Activated T-cell treated with anti-CD3 and anti-CD28 coated beads, Interleukin-2, amount 50 U/mL, for 72 hours (primary cell): ENCODE results near the gene LYZL6. TPM values are rescaled to one million over a fixed set of nuclear protein-coding genes. Genes with fewer than 3 reads are reported as not detected.
A peak's percentile ranks its signal among the peaks of the same experiment; 100 is the strongest.
"Not testable (repeated sequence)": the region's sequence is repeated elsewhere in the genome, so short reads cannot be mapped to it uniquely, and the experiment has no call there.

Experiments
- ATAC-seq, 2 donors: fragments of 150-1000 bp; cut with Tn5 transposase; replicated peaks in 1 of 2; 2 replicates each; pipeline ENCODE4 v1.10.0; 2021; ENCODE audit warnings: moderate library complexity in 2 of 2, mild to moderate bottlenecking in 1 of 2
- DNase-seq, 2 donors: peaks; one replicate each; pipeline ENCODE4 v3.0.0; 2021 to 2022; ENCODE audit warnings: mixed read lengths in 1 of 2
- H3K27ac Mint-ChIP-seq: one replicate; pipeline ENCODE4 v1.8.0; 2022; ENCODE audit warnings: mild to moderate bottlenecking, moderate library complexity, mixed read lengths
- H3K27me3 Mint-ChIP-seq: one replicate; pipeline ENCODE4 v1.8.0; 2022; ENCODE audit warnings: low read depth, mixed read lengths
- H3K36me3 Mint-ChIP-seq, 2 donors: one replicate each; pipeline ENCODE4 v1.8.0; 2022; ENCODE audit warnings: mixed read lengths in 2 of 2, mild to moderate bottlenecking in 1 of 2; ENCODE audit not compliant: insufficient read depth in 2 of 2
- H3K4me1 Mint-ChIP-seq: one replicate; pipeline ENCODE4 v1.8.0; 2022; ENCODE audit warnings: low read depth, mixed read lengths
- H3K4me3 Mint-ChIP-seq, 2 donors: one replicate each; pipeline ENCODE4 v1.8.0; 2022; ENCODE audit warnings: mild to moderate bottlenecking in 2 of 2, mixed read lengths in 2 of 2, moderate library complexity in 2 of 2
- H3K9me3 Mint-ChIP-seq, 2 donors: one replicate each; pipeline ENCODE4 v1.8.0; 2022; ENCODE audit warnings: mixed read lengths in 2 of 2
- total RNA-seq, 2 donors: library from RNA; stranded (reverse); gene quantifications; one replicate each; pipeline ENCODE4 v1.2.3, GENCODE V29; 2022

Gene LYZL6
- total RNA-seq, 2 donors from 2014 or later = not detected

DNA sequence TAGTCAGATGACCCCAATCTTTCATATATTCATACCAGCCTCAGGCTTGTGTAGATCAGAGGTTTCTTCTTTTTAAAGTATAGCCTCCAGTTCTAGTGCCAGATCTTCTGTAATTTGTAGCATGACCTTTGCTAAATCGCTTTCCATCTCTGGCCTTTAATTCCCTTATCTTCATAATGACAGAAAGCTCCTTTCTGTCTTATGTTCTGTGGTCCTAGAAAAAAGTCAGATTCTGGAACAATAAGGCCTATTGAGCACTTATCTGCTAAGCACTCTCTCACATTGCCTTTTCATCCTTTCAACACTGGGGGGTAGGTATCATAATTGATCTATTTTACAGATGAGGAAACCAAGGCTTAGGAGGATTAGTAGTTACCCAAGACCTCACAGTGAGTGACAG, 28.6 kb upstream of the LYZL6 start:
- no peaks in the 10 kb centered on the region for H3K4me1 Mint-ChIP-seq
- H3K27me3 Mint-ChIP-seq = no peaks in the 10 kb centered on the region
- ATAC-seq (no peak), DNase-seq (no peak)
- H3K4me3 Mint-ChIP-seq = no peak overlapping the region
- no peaks in the 10 kb centered on the region for H3K9me3 Mint-ChIP-seq
- no peaks in the 10 kb centered on the region for H3K36me3 Mint-ChIP-seq
- H3K27ac Mint-ChIP-seq = no peak overlapping the region

GRCh38 chr17:35969558-35970380, 26.3 kb upstream of the LYZL6 start:
- Mint-ChIP-seq H3K36me3 (no peaks in the 10 kb centered on the region), H3K9me3 (no peaks in the 10 kb centered on the region), H3K27me3 (no peaks in the 10 kb centered on the region), H3K4me3 (no peak overlapping the region), H3K4me1 (no peaks in the 10 kb centered on the region), H3K27ac (no peak overlapping the region)
- ATAC-seq (peak in 1 of 2 donors; percentile 54), DNase-seq (peak; percentile 63 to 75)

GRCh38 chr17:35968520-35969054, 25.1 kb upstream of the LYZL6 start:
- ATAC-seq (no peak), DNase-seq (no peak)
- Mint-ChIP-seq H3K4me3 (no peak overlapping the region), H3K36me3 (no peaks in the 10 kb centered on the region), H3K27ac (no peak overlapping the region), H3K4me1 (no peaks in the 10 kb centered on the region), H3K27me3 (no peaks in the 10 kb centered on the region), H3K9me3 (no peaks in the 10 kb centered on the region)

DNA sequence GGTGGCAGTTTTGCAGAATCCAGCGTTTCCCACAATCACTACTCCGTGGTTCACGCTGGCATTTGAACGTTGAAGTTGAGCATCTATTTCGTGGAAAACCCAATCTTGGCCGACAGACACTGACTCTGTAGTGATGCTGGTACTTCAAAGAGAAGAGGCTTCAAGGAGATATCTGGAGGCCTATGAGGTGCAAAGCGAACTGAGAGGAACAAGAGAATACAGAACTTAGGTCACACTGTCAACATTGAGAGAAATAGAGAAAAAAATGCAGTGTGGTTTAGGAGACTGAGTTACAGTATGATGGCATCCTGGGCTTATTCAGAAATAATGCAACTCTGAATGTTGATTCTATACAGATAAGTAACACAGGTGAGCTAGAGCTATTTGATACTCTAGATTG, 21.8 kb upstream of the LYZL6 start:
- DNase-seq = no peak
- Mint-ChIP-seq H3K27me3 (no peaks in the 10 kb centered on the region), H3K4me1 (no peaks in the 10 kb centered on the region), H3K9me3 (no peaks in the 10 kb centered on the region), H3K36me3 (no peaks in the 10 kb centered on the region), H3K27ac (no peak overlapping the region), H3K4me3 (no peak overlapping the region)
- peak in 1 of 2 donors; percentile 62 for ATAC-seq

DNA sequence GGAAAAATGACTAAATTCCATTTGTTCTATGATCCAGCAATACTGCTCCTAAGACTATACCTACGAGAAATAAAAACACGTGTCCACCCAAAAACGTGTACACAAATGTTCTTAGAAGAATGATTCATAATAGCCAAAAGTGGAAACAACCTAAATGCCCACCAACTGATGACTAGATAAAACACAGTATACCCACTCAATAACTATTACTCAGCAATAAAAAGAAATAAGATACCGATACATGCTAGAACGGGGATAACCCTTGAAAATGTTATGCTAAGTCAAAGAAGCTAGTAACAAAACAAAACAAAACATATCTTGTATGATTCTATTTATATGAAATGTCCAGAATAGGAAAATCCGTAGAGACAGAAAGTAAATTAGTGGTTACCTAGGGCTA, 20.1 kb upstream of the LYZL6 start:
- no peaks in the 10 kb centered on the region for H3K4me1 Mint-ChIP-seq
- H3K27ac Mint-ChIP-seq = peak overlapping the region; percentile 6

DNA sequence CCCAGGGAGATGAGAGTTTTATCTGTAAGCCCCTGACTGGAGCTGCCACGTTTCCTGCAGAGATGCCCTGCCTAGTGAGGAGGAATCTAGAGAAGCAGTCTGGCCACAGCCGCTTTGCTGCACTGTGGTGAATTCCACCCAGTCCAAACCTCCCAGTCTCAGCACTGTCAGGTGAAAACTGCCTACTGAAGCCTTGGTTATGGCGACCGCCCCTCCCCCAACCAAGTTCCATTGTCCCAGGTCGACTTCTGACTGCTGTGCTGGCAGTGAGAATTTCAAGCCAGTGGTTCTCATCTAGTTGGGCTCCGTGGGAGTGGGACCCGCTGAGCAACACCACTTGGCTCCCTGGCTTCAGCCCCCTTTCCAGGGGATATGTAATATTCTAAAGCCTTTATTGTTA, 10.2 kb upstream of the LYZL6 start:
- ATAC-seq = no peak
- DNase-seq = no peak
- Mint-ChIP-seq H3K36me3 (no peaks in the 10 kb centered on the region), H3K9me3 (peaks cover 1 to 3% of the 10 kb centered on the region in 2 donors), H3K4me3 (no peak overlapping the region), H3K27me3 (peaks cover 13% of the 10 kb centered on the region), H3K27ac (no peak overlapping the region), H3K4me1 (no peaks in the 10 kb centered on the region)

More for the DNA sequence above, 20.1 kb upstream of the LYZL6 start:
- H3K9me3 Mint-ChIP-seq = no peaks in the 10 kb centered on the region
- H3K27me3 Mint-ChIP-seq = peaks cover 3% of the 10 kb centered on the region
- no peaks in the 10 kb centered on the region for H3K36me3 Mint-ChIP-seq
- DNase-seq (no peak), ATAC-seq (peak in 1 of 2 donors; percentile 26)
- no peak overlapping the region for H3K4me3 Mint-ChIP-seq

DNA sequence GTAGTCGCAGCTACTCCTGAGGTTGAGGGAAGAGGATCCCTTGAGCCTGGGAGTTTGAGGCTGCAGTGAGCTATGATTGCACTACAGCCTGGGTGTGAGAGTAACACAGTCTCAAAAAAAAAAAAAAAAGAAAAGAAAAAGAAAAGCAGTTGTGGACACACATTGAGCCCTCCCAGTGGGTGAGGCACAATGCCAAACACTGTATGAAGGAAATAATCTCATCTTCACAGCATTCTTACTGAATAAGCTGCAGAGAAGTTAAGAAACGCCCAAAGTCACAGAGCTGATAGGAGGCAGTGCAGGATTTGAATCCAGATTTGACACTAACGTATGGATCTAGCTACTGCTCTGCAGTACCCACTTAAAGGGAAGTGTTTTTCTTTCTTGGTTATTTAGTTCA, 5.9 kb upstream of the LYZL6 start:
- H3K27me3 Mint-ChIP-seq = no peaks in the 10 kb centered on the region
- no peaks in the 10 kb centered on the region for H3K9me3 Mint-ChIP-seq
- ATAC-seq (no peak), DNase-seq (no peak)
- no peak overlapping the region for H3K27ac Mint-ChIP-seq
- H3K4me1 Mint-ChIP-seq = no peaks in the 10 kb centered on the region
- H3K36me3 Mint-ChIP-seq = no peaks in the 10 kb centered on the region
- H3K4me3 Mint-ChIP-seq = no peak overlapping the region

DNA sequence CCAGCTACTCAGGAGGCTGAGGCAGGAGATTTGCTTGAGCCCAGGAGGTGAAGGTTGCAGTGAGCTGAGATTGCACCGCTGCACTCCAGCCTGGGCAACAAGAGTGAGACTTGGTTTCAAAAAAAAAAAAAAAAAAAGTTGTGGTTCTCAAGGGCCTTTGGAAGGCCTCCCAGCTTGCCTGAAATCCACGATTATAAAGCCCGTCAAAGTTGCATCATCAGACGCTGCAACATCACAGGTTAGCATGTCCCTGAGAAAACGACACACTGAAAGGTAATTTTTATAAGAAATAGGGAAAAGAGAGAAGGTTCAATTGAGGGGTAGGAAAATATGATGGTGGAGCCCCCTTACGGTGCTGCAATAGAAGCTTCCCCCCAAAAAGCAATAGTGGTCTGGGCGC, 4.6 kb upstream of the LYZL6 start:
- H3K9me3 Mint-ChIP-seq = no peaks in the 10 kb centered on the region
- ATAC-seq (no peak), DNase-seq (no peak)
- H3K4me1 Mint-ChIP-seq = no peaks in the 10 kb centered on the region
- no peak overlapping the region for H3K27ac Mint-ChIP-seq
- H3K27me3 Mint-ChIP-seq = no peaks in the 10 kb centered on the region
- no peak overlapping the region for H3K4me3 Mint-ChIP-seq
- H3K36me3 Mint-ChIP-seq = no peaks in the 10 kb centered on the region

GRCh38 chr17:35947156-35947585, 3.7 kb upstream of the LYZL6 start:
- no peak overlapping the region for H3K27ac Mint-ChIP-seq
- DNase-seq (peak; percentile 52 to 55), ATAC-seq (peak; percentile 51 to 69)
- H3K4me1 Mint-ChIP-seq = no peaks in the 10 kb centered on the region
- H3K36me3 Mint-ChIP-seq = no peaks in the 10 kb centered on the region
- H3K4me3 Mint-ChIP-seq = no peak overlapping the region
- no peaks in the 10 kb centered on the region for H3K27me3 Mint-ChIP-seq
- H3K9me3 Mint-ChIP-seq = no peaks in the 10 kb centered on the region

- ATAC-seq (no peak), DNase-seq (no peak)
- Mint-ChIP-seq H3K27ac (no peak overlapping the region), H3K27me3 (no peaks in the 10 kb centered on the region), H3K9me3 (no peaks in the 10 kb centered on the region), H3K4me3 (no peak overlapping the region), H3K36me3 (no peaks in the 10 kb centered on the region), H3K4me1 (no peaks in the 10 kb centered on the region)
These were observed 638 bp upstream of the LYZL6 start for GRCh38 chr17:35944151-35944550.

- no peak overlapping the region for H3K27ac Mint-ChIP-seq
- no peaks in the 10 kb centered on the region for H3K36me3 Mint-ChIP-seq
- no peaks in the 10 kb centered on the region for H3K4me1 Mint-ChIP-seq
- H3K27me3 Mint-ChIP-seq = no peaks in the 10 kb centered on the region
- H3K9me3 Mint-ChIP-seq = no peaks in the 10 kb centered on the region
- DNase-seq = no peak
- H3K4me3 Mint-ChIP-seq = no peak overlapping the region
- no peak for ATAC-seq
These were observed 826 bp downstream of the LYZL6 start for GRCh38 chr17:35942588-35943186.

DNA sequence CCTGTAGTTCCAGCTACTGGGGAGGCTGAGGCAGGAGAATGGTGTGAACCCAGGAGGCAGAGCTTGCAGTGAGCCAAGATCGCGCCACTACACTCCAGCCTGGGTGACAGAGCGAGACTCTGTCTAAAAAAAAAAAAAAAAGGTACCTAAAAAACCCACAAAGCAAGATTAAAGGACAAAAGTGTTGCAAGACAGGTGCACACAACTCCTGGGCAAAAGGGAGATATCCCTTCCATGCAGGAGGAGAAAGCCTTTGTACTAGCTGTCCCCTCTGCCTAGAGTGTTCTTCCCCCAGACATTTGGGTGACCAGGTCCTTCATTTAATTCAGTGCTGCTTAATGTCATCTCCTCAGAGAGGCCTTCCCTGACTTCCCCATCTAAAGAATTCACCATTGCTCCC, 5.0 kb downstream of the LYZL6 start:
- not testable (repeated sequence) for ATAC-seq, H3K4me3 Mint-ChIP-seq, H3K27ac Mint-ChIP-seq, DNase-seq, H3K9me3 Mint-ChIP-seq, H3K27me3 Mint-ChIP-seq, H3K36me3 Mint-ChIP-seq, H3K4me1 Mint-ChIP-seq

DNA sequence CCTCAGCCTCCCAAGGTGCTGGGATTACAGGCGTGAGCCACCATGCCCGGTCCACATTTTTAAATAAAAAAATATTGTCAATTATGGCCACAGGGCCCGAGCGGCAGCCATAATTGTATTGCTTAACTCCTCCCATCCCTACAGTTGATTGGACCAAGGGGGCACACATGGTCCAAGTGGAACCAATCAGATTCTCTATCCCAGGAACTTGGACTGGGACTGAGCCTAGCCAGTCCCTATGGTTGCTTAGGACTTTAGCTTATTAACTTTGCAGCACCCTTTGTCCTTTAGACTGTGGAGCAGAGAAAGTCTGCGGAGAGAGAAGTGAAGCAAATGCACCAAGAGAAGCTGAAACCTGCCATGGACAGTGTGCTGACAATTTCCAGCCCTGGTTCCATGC, 7.5 kb downstream of the LYZL6 start:
- Mint-ChIP-seq H3K36me3 (no peaks in the 10 kb centered on the region), H3K27me3 (no peaks in the 10 kb centered on the region), H3K4me1 (peaks cover 3% of the 10 kb centered on the region), H3K9me3 (no peaks in the 10 kb centered on the region), H3K27ac (no peak overlapping the region), H3K4me3 (no peak overlapping the region)
- ATAC-seq (no peak), DNase-seq (no peak)
